Smooth muscle cell (in vitro differentiated cells): ENCODE data around the gene LCP2. TPM values are rescaled to one million over a fixed set of nuclear protein-coding genes. Genes with fewer than 3 reads are reported as not detected.
"Not testable (repeated sequence)": the region's sequence is repeated elsewhere in the genome, so short reads cannot be mapped to it uniquely, and the experiment has no call there.

Experiments used
- DNase-seq: peaks from one replicate; lab custom pipeline; 2025; ENCODE audit not compliant: unreplicated experiment; lab: John Stamatoyannopoulos, UW
- H2AFZ ChIP-seq: fragments of 200-600 bp; sonication (generic); 2 replicates; pipeline ENCODE4 v1.6.0; 2016; ENCODE audit warnings: antibody characterized with exemption, low read depth, mild to moderate bottlenecking
- H3F3A ChIP-seq: fragments of 200-600 bp; sonication (generic); 2 replicates; pipeline ENCODE4 v1.6.0; 2017; ENCODE audit warnings: antibody characterized with exemption, low read depth
- H3K27ac ChIP-seq: fragments of 200-600 bp; sonication (generic); 2 replicates; pipeline ENCODE4 v1.5.1; 2016; ENCODE audit warnings: low read depth, mild to moderate bottlenecking
- H3K27me3 ChIP-seq: fragments of 200-600 bp; sonication (generic); 2 replicates; pipeline ENCODE4 v1.6.1; 2016; ENCODE audit warnings: low read depth, mild to moderate bottlenecking
- H3K36me3 ChIP-seq: fragments of 200-600 bp; sonication (generic); 2 replicates; pipeline ENCODE4 v1.5.1; 2016; ENCODE audit warnings: low read depth
- H3K4me1 ChIP-seq: fragments of 200-600 bp; sonication (generic); 2 replicates; pipeline ENCODE4 v1.5.1; 2016; ENCODE audit warnings: low read depth
- H3K4me2 ChIP-seq: fragments of 200-600 bp; sonication (generic); 2 replicates; pipeline ENCODE4 v1.6.0; 2016; ENCODE audit warnings: mild to moderate bottlenecking
- H3K4me3 ChIP-seq: fragments of 200-600 bp; sonication (generic); 2 replicates; pipeline ENCODE4 v1.5.1; 2016; ENCODE audit warnings: mild to moderate bottlenecking
- H3K79me2 ChIP-seq: fragments of 200-600 bp; sonication (generic); 2 replicates; pipeline ENCODE4 v1.6.0; 2016; ENCODE audit warnings: low read depth, mild to moderate bottlenecking
- H3K9ac ChIP-seq: fragments of 200-600 bp; sonication (generic); 2 replicates; pipeline ENCODE4 v1.6.0; 2016; ENCODE audit warnings: low read depth
- H3K9me3 ChIP-seq: fragments of 200-600 bp; sonication (generic); replicated peaks from 2 replicates; pipeline ENCODE4 v1.5.1; 2016; ENCODE audit warnings: low read depth
- H4K20me1 ChIP-seq: fragments of 200-600 bp; sonication (generic); 2 replicates; pipeline ENCODE4 v1.6.0; 2016; ENCODE audit warnings: low read depth
- WGBS: methylation state at CpG from one replicate; pipeline ENCODE4 v1.1.7; 2016; ENCODE audit warnings: low lambda C conversion rate; 5-methylcytosine and 5-hydroxymethylcytosine counted together
- polyA plus RNA-seq: library from polyadenylated mRNA; unstranded; fragments of >200 nt; fragmentation: Nextera tagmentation; extraction: Ambion mirVana; gene quantifications from 2 replicates; pipeline ENCODE4 v1.2.1, GENCODE V29; 2016
- total RNA-seq: library from RNA; depleted of rRNA; stranded (reverse); fragments of >200 nt; gene quantifications from 2 replicates; pipeline ENCODE4 v1.2.3, GENCODE V29; 2014
- TF ChIP-seq, protein P1 (sequence below): fragments of 200-600 bp; sonication (generic); IDR thresholded peaks from 2 replicates; pipeline ENCODE4 v1.5.1; 2017; ENCODE audit warnings: borderline replicate concordance, mild to moderate bottlenecking, antibody characterized with exemption; ENCODE audit not compliant: insufficient read depth, poor library complexity, severe bottlenecking

The LCP2 gene
- total and polyA plus RNA-seq, 2 experiments from 2014 or later: 0.45 to 2.7 TPM

- H3F3A ChIP-seq: no peaks in the 10 kb centered on the region
- no peak overlapping the region for H3K27ac ChIP-seq
- no peaks in the 10 kb centered on the region for H3K79me2 ChIP-seq
- H3K36me3 ChIP-seq: no peaks in the 10 kb centered on the region
- 74% methylated on average over 4 of the region's 4 CpGs for WGBS
- H4K20me1 ChIP-seq: no peaks in the 10 kb centered on the region
- H2AFZ ChIP-seq: no peak overlapping the region
- H3K4me3 ChIP-seq: no peak overlapping the region
- H3K9ac ChIP-seq: no peak overlapping the region
- H3K4me2 ChIP-seq: no peak overlapping the region
- no peak for DNase-seq
- peaks cover 10% of the 10 kb centered on the region for H3K4me1 ChIP-seq
- H3K9me3 ChIP-seq: no peaks in the 10 kb centered on the region
- no peaks in the 10 kb centered on the region for H3K27me3 ChIP-seq
- TF ChIP-seq, protein P1, sequence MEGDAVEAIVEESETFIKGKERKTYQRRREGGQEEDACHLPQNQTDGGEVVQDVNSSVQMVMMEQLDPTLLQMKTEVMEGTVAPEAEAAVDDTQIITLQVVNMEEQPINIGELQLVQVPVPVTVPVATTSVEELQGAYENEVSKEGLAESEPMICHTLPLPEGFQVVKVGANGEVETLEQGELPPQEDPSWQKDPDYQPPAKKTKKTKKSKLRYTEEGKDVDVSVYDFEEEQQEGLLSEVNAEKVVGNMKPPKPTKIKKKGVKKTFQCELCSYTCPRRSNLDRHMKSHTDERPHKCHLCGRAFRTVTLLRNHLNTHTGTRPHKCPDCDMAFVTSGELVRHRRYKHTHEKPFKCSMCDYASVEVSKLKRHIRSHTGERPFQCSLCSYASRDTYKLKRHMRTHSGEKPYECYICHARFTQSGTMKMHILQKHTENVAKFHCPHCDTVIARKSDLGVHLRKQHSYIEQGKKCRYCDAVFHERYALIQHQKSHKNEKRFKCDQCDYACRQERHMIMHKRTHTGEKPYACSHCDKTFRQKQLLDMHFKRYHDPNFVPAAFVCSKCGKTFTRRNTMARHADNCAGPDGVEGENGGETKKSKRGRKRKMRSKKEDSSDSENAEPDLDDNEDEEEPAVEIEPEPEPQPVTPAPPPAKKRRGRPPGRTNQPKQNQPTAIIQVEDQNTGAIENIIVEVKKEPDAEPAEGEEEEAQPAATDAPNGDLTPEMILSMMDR: no peak
Measured at GRCh38 chr5:170246126-170246870, 51.3 kb downstream of the LCP2 start.

DNA sequence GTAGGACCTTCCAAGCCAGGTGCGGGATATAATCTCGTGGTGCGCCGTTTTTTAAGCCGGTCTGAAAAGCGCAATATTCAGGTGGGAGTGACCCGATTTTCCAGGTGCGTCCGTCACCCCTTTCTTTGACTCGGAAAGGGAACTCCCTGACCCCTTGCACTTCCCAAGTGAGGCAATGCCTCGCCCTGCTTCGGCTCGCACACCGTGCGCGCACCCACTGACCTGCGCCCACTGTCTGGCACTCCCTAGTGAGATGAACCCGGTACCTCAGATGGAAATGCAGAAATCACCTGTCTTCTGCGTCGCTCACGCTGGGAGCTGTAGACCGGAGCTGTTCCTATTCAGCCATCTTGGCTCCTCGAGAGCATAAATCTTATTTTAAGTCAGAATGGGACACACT, 52.1 kb downstream of the LCP2 start:
- H3K9me3 ChIP-seq, H2AFZ ChIP-seq, H3K4me3 ChIP-seq, H3K9ac ChIP-seq, DNase-seq, H3K36me3 ChIP-seq, H3K27me3 ChIP-seq, H3F3A ChIP-seq, H3K4me2 ChIP-seq, H3K4me1 ChIP-seq, H3K79me2 ChIP-seq, H3K27ac ChIP-seq, H4K20me1 ChIP-seq: not testable (repeated sequence)
- 75% methylated on average over 22 of the region's 23 CpGs for WGBS

DNA sequence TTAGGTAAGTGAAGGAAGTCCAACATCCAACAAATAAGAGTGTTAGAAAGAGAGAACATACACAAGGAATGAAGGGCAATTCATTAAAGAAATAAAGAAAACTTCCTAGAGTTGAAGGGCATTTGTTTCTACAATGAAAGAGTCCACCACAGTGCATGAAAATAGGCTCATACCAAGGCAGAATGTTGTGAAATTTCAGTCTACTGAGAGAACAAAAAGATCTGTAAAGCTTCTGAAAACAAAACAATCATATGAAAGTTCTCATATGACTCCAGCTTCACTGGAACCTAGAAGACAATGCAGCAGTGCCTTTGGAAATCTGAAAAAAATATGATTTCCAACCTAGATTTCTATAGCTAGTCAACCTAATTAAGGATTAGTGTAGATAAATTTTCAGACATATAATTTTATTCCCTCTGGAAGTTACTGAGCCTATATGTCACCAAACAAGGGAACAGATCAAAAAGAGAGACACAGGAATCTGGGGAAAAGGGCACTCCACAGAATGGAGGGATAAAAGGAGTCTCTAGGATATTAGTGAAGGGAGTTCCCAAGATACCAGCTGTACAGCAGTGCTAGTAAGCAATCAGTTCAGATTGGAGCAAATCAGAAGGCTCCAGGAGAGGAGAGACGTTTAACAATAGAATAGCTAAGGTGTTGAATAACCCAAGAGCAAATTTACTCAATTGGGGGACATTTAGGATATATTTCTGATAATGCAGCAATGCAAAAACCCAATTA, 59.0 kb downstream of the LCP2 start:
- Histone ChIP-seq H3K79me2 (no peaks in the 10 kb centered on the region), H3K4me1 (peaks cover 8% of the 10 kb centered on the region), H3K4me3 (no peak overlapping the region), H3K27ac (no peak overlapping the region), H3K4me2 (no peak overlapping the region), H2AFZ (no peak overlapping the region), H4K20me1 (no peaks in the 10 kb centered on the region), H3F3A (no peaks in the 10 kb centered on the region), H3K9me3 (no peaks in the 10 kb centered on the region), H3K9ac (no peak overlapping the region), H3K36me3 (no peaks in the 10 kb centered on the region), H3K27me3 (no peaks in the 10 kb centered on the region)
- DNase-seq: no peak
- TF ChIP-seq, protein P1: no peak
- WGBS: 66% methylated on average over 1 of the region's 1 CpG

GRCh38 chr5:170235876-170236864, 61.4 kb downstream of the LCP2 start:
- H3K4me3 ChIP-seq: no peak overlapping the region
- peaks cover 8% of the 10 kb centered on the region for H3K4me1 ChIP-seq
- no peaks in the 10 kb centered on the region for H3K79me2 ChIP-seq
- no peaks in the 10 kb centered on the region for H3K36me3 ChIP-seq
- DNase-seq: no peak
- H3K27ac ChIP-seq: no peak overlapping the region
- no peaks in the 10 kb centered on the region for H3K27me3 ChIP-seq
- no peak overlapping the region for H2AFZ ChIP-seq
- H3K9me3 ChIP-seq: no peaks in the 10 kb centered on the region
- H3F3A ChIP-seq: no peaks in the 10 kb centered on the region
- TF ChIP-seq, protein P1: no peak
- no peak overlapping the region for H3K9ac ChIP-seq
- H4K20me1 ChIP-seq: no peaks in the 10 kb centered on the region
- no peak overlapping the region for H3K4me2 ChIP-seq
- 83% methylated on average over 3 of the region's 3 CpGs for WGBS
